ENCODE data around the gene ADAM8. TPM values are rescaled to one million over a fixed set of nuclear protein-coding genes. Genes with fewer than 3 reads are reported as not detected.

ADAM8 gene
- total and polyA plus RNA-seq, 4 donors, result 1.0 to 17.0 (median 6.3) TPM

DNA sequence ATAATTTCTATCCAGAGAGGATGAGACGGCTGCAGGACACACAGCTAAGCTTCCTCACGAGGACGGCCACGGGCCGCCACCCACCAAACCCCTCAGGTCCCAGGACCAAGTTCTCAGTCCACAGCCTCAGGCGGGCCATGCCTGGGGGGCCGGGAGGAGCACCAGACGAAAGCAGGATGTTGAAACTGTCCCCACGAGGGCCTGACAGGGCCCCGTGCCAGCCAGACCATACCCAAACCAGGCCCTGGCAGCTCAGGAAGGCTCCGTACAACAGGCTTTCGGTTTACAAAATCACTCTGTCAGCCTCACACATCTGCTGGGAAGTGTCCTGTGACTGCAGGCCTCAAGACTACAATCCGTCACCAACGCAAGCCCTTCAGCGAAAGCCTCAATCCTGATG, 17.5 kb upstream of the ADAM8 start:
- no peaks in the 10 kb centered on the region for H3K9me3 ChIP-seq (ENCODE audit: control insufficient read depth, low read length)
- DNase-seq, result peak in 1 of 2 donors; percentile 85
- intact Hi-C loops (cut with DNase I), result no loop called here
- 87 to 88% methylated on average over 15 of the region's 15 CpGs for WGBS, 2 donors
- no peaks in the 10 kb centered on the region for H3K27me3 ChIP-seq (ENCODE audit: control insufficient read depth in 1 of 2, insufficient read depth in 2 of 2, low read length in 1 of 2)
- H3K4me1 ChIP-seq (ENCODE audit: control insufficient read depth in 1 of 2, insufficient read depth in 2 of 2, low read length in 2 of 2), result no peaks in the 10 kb centered on the region
- peaks cover 3 to 23% of the 10 kb centered on the region in 2 donors for H3K36me3 ChIP-seq (ENCODE audit: control insufficient read depth in 1 of 2, insufficient read depth in 2 of 2, low read length in 1 of 2)
- no peak for ATAC-seq (ENCODE audit: low FRiP score)
- H3K27ac ChIP-seq (ENCODE audit: low read depth in 1 of 2, low read length in 2 of 2), result no peak overlapping the region
- no peak overlapping the region for H3K4me3 ChIP-seq (ENCODE audit: low read length in 2 of 2)

DNA sequence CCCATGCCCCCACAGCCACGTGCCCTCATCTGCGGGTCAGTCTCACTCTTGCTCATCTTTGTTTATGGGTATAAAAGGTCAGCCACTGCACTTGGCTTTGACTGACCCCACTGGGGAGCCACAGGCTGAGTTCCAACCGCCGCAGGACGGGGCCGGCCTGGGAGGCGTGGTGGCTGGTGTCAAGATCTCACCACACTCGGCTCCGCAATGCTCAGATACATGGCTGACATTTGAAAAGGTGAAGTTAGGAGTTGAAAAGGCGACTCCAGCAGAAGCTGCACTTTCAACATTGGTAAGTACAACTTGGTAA, 17.1 kb upstream of the ADAM8 start:
- ATAC-seq (ENCODE audit: low FRiP score) (no peak), DNase-seq (no peak)
- Histone ChIP-seq H3K36me3 (ENCODE audit: control insufficient read depth in 1 of 2, insufficient read depth in 2 of 2, low read length in 1 of 2) (peaks cover 3 to 23% of the 10 kb centered on the region in 2 donors), H3K27me3 (ENCODE audit: control insufficient read depth in 1 of 2, insufficient read depth in 2 of 2, low read length in 1 of 2) (no peaks in the 10 kb centered on the region), H3K4me1 (ENCODE audit: control insufficient read depth in 1 of 2, insufficient read depth in 2 of 2, low read length in 2 of 2) (no peaks in the 10 kb centered on the region), H3K9me3 (ENCODE audit: control insufficient read depth, low read length) (no peaks in the 10 kb centered on the region), H3K4me3 (ENCODE audit: low read length in 2 of 2) (no peak overlapping the region), H3K27ac (ENCODE audit: low read depth in 1 of 2, low read length in 2 of 2) (no peak overlapping the region)
- 94 to 97% methylated on average over 10 of the region's 10 CpGs for WGBS, 2 donors
- intact Hi-C loops (cut with DNase I), result no loop called here

DNA sequence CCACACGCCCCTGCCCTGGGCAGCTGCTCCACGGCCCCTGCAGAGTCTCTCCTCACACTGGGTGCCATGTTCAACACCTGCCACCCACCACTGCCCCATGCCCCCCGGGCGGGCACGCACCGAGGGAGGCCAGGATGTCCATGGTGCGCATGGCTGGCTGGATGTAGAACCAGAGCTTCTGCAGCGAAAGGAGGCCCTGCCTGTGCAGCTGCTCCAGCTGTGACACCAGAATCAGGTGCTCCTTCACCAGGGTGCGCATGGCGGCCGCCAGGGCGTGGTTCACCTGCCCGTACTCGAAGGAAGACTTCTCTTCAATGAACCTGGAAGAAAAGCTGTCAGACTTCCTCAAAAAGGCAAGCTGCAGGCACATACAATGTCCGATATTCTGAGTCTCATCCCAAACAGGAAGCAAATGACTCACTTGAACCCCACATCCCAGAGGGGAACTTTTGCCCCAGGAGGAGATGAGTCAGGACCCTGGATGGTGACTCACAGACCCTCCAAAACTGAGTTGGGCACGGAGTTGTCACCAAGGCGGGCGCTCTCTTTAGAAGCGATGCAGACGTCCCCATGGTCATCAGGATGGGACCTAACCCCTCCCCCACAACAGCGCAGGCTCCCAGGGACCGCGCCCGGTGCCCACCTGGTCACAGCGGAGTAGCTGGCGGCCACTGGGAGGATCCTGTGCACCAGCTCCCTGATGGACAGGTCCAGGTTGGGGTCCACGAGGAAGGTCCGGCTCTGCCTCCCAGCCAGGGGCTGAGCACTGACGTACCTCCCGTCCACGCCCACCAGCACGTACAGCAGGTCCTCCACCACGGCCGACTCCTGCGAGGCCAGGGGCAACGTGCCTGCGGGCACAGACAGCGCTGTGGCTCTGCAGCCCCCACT, 16.5 kb upstream of the ADAM8 start:
- H3K4me3 ChIP-seq (ENCODE audit: low read length in 2 of 2), result no peak overlapping the region
- no peaks in the 10 kb centered on the region for H3K9me3 ChIP-seq (ENCODE audit: control insufficient read depth, low read length)
- 93% methylated on average over 38 of the region's 38 CpGs for WGBS, 2 donors
- DNase-seq (peak in 1 of 2 donors; percentile 59), ATAC-seq (ENCODE audit: low FRiP score) (no peak)
- no peaks in the 10 kb centered on the region for H3K27me3 ChIP-seq (ENCODE audit: control insufficient read depth in 1 of 2, insufficient read depth in 2 of 2, low read length in 1 of 2)
- intact Hi-C loops (cut with DNase I), result no loop called here
- no peaks in the 10 kb centered on the region for H3K4me1 ChIP-seq (ENCODE audit: control insufficient read depth in 1 of 2, insufficient read depth in 2 of 2, low read length in 2 of 2)
- H3K36me3 ChIP-seq (ENCODE audit: control insufficient read depth in 1 of 2, insufficient read depth in 2 of 2, low read length in 1 of 2), result peaks cover 3 to 20% of the 10 kb centered on the region in 2 donors
- no peak overlapping the region for H3K27ac ChIP-seq (ENCODE audit: low read depth in 1 of 2, low read length in 2 of 2)

DNA sequence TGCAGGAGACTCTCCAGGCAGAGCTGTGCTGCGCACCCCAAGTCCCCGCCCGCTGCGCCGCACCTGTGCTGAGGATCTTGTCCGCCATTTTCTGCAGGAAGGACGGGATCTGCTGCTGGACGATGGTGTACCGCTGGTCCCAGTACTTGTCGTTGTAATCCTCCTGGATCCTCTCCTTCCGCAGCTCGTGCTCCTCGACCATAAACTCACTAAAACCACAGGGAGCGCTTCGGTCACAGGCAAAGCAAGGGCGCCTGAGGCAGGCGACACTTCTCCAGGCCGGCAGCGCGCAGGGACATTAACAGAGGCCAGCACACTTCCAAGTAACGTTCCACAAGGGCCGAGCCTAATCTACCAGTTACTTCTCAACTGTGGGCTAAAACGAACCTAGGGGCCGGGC, 13.1 kb upstream of the ADAM8 start:
- Histone ChIP-seq H3K27ac (ENCODE audit: low read depth in 1 of 2, low read length in 2 of 2) (no peak overlapping the region), H3K4me1 (ENCODE audit: control insufficient read depth in 1 of 2, insufficient read depth in 2 of 2, low read length in 2 of 2) (no peaks in the 10 kb centered on the region), H3K9me3 (ENCODE audit: control insufficient read depth, low read length) (no peaks in the 10 kb centered on the region), H3K27me3 (ENCODE audit: control insufficient read depth in 1 of 2, insufficient read depth in 2 of 2, low read length in 1 of 2) (no peaks in the 10 kb centered on the region), H3K4me3 (ENCODE audit: low read length in 2 of 2) (no peak overlapping the region), H3K36me3 (ENCODE audit: control insufficient read depth in 1 of 2, insufficient read depth in 2 of 2, low read length in 1 of 2) (peaks cover 3 to 19% of the 10 kb centered on the region in 2 donors)
- 94 to 96% methylated on average over 24 of the region's 24 CpGs for WGBS, 2 donors
- ATAC-seq (ENCODE audit: low FRiP score) (no peak), DNase-seq (no peak)
- intact Hi-C loops (cut with DNase I), result no loop called here

DNA sequence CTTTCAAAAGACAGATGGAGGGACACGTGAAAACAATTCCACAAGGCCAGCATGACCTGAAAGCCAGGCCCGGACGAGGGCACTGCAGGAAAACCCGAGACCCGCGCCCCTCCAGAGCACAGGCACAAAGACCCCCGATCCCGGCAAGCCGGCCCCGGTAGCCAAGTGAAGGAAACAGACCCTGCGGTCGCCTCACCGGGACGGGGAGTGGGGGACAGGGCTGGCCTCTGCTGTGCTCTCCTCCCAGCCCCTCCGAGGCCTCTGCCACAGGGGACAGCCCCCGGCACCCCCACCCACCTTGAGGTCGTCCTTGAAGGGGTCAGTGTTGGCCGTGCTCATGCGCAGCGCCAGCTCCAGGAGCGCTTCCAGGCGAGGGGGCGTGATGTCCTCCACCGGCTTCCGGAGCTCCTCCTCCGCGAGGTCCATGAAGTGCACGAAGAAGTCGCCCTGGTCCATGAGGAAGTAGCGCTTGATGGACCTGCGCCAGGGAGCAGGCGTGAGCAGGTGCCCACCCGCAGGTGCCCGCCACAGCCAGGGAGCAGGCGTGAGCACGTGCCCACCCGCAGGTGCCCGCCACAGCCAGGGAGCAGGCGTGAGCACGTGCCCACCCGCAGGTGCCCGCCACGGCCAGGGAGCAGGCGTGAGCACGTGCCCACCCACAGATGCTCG, 11.3 kb upstream of the ADAM8 start:
- Histone ChIP-seq H3K4me1 (ENCODE audit: control insufficient read depth in 1 of 2, insufficient read depth in 2 of 2, low read length in 2 of 2) (no peaks in the 10 kb centered on the region), H3K27ac (ENCODE audit: low read depth in 1 of 2, low read length in 2 of 2) (no peak overlapping the region), H3K27me3 (ENCODE audit: control insufficient read depth in 1 of 2, insufficient read depth in 2 of 2, low read length in 1 of 2) (no peaks in the 10 kb centered on the region), H3K4me3 (ENCODE audit: low read length in 2 of 2) (no peak overlapping the region), H3K9me3 (ENCODE audit: control insufficient read depth, low read length) (no peaks in the 10 kb centered on the region), H3K36me3 (ENCODE audit: control insufficient read depth in 1 of 2, insufficient read depth in 2 of 2, low read length in 1 of 2) (peaks cover 3 to 26% of the 10 kb centered on the region in 2 donors)
- DNase-seq, result no peak
- no peak for ATAC-seq (ENCODE audit: low FRiP score)
- 95% methylated on average over 46 of the region's 46 CpGs for WGBS, 2 donors
- intact Hi-C loops (cut with DNase I), result no loop called here

DNA sequence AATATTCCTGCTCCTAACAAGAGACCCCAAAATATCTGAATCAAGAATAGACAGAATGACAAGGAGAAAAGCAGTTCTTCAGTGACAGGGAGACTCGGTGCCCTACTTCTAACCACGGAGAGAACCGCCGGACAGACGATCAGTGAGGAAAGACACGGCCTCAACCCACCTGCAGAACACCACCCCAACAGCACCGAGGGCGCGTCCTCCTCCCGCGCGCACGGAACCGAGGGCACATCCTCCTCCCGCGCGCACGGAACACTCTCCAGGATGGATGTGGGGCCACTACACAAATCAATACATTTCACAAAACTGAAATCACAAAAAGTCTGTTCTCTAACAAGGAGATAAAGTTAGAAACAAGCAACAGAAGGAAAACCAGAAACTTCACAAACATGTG, 9.7 kb upstream of the ADAM8 start:
- intact Hi-C loops (cut with DNase I), result no loop called here
- DNase-seq, result no peak
- WGBS, 2 donors, result 92 to 93% methylated on average over 18 of the region's 18 CpGs

DNA sequence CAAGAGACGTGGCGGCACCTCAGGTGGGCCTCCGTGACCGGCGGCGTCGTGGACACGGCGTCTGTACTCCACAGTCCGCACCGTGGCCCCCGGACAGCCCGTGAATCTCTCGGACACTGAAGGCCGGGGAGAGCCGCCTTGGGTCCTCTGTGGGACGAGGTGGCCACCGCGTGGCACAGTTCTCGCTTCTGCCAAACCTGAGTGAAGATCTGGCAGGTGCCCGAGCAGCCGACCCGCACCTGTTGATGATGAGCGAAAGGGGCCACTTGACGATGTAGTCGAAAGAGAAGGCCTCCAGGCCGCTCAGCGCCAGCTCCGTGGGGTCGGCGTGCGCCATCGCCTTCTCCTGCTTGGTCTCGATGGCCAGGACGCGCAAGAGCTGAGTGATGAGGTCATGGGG, 8.5 kb upstream of the ADAM8 start:
- WGBS, 2 donors, result 95% methylated on average over 36 of the region's 36 CpGs
- Histone ChIP-seq H3K27ac (ENCODE audit: low read depth in 1 of 2, low read length in 2 of 2) (no peak overlapping the region), H3K4me3 (ENCODE audit: low read length in 2 of 2) (no peak overlapping the region), H3K36me3 (ENCODE audit: control insufficient read depth in 1 of 2, insufficient read depth in 2 of 2, low read length in 1 of 2) (peaks cover 3 to 28% of the 10 kb centered on the region in 2 donors), H3K4me1 (ENCODE audit: control insufficient read depth in 1 of 2, insufficient read depth in 2 of 2, low read length in 2 of 2) (no peaks in the 10 kb centered on the region), H3K9me3 (ENCODE audit: control insufficient read depth, low read length) (no peaks in the 10 kb centered on the region), H3K27me3 (ENCODE audit: control insufficient read depth in 1 of 2, insufficient read depth in 2 of 2, low read length in 1 of 2) (no peaks in the 10 kb centered on the region)
- no peak for DNase-seq
- no peak for ATAC-seq (ENCODE audit: low FRiP score)
- intact Hi-C loops (cut with DNase I), result no loop called here

More for the DNA sequence above, 9.7 kb upstream of the ADAM8 start:
- Histone ChIP-seq H3K4me1 (ENCODE audit: control insufficient read depth in 1 of 2, insufficient read depth in 2 of 2, low read length in 2 of 2) (no peaks in the 10 kb centered on the region), H3K9me3 (ENCODE audit: control insufficient read depth, low read length) (no peaks in the 10 kb centered on the region), H3K27me3 (ENCODE audit: control insufficient read depth in 1 of 2, insufficient read depth in 2 of 2, low read length in 1 of 2) (no peaks in the 10 kb centered on the region), H3K27ac (ENCODE audit: low read depth in 1 of 2, low read length in 2 of 2) (no peak overlapping the region), H3K4me3 (ENCODE audit: low read length in 2 of 2) (no peak overlapping the region), H3K36me3 (ENCODE audit: control insufficient read depth in 1 of 2, insufficient read depth in 2 of 2, low read length in 1 of 2) (peaks cover 6 to 28% of the 10 kb centered on the region in 2 donors)
- no peak for ATAC-seq (ENCODE audit: low FRiP score)

DNA sequence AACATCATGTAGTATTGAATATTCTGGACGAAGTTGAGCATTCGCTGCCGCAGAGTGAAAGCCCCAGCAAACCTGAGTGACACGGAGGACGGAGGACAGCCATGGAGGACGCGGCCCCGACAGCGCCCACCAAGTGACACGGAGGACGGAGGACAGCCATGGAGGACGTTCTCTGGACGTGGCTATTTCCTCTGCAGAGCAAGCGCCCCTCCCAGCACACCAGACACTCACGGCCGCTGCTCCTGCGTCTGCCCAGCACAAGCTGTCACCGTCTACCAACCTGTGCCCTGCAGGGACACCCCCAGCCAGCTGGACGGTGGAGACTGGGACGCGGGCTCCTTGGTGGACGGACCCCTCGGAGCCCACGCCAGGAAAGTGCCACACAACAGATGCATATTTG, 7.3 kb upstream of the ADAM8 start:
- Histone ChIP-seq H3K27ac (ENCODE audit: low read depth in 1 of 2, low read length in 2 of 2) (no peak overlapping the region), H3K36me3 (ENCODE audit: control insufficient read depth in 1 of 2, insufficient read depth in 2 of 2, low read length in 1 of 2) (peaks cover 6 to 23% of the 10 kb centered on the region in 2 donors), H3K27me3 (ENCODE audit: control insufficient read depth in 1 of 2, insufficient read depth in 2 of 2, low read length in 1 of 2) (no peaks in the 10 kb centered on the region), H3K9me3 (ENCODE audit: control insufficient read depth, low read length) (no peaks in the 10 kb centered on the region), H3K4me1 (ENCODE audit: control insufficient read depth in 1 of 2, insufficient read depth in 2 of 2, low read length in 2 of 2) (no peaks in the 10 kb centered on the region), H3K4me3 (ENCODE audit: low read length in 2 of 2) (no peak overlapping the region)
- no peak for ATAC-seq (ENCODE audit: low FRiP score)
- intact Hi-C loops (cut with DNase I), result no loop called here
- 94 to 95% methylated on average over 24 of the region's 24 CpGs for WGBS, 2 donors
- no peak for DNase-seq

Measured in aorta (tissue), 5 donors.